ENCODE measurements around the gene RING1. TPM values are rescaled to one million over a fixed set of nuclear protein-coding genes. Genes with fewer than 3 reads are reported as not detected.
A peak's percentile ranks its signal among the peaks of the same experiment; 100 is the strongest.

Gene RING1
- total and polyA plus RNA-seq, 2 donors from 2014 or later: 47.2 to 48.6 TPM

- DNase-seq: peak in 1 of 5 donors; percentile 33
- H3K9ac ChIP-seq (ENCODE audit: low read length in 3 of 3): no peak overlapping the region
- H3K27ac ChIP-seq (ENCODE audit: low read depth in 2 of 2, low read length in 2 of 2): no peak overlapping the region
- H3K9me3 ChIP-seq (ENCODE audit: control insufficient read depth in 2 of 3, insufficient read depth in 1 of 3, low read length in 3 of 3): no peaks in the 10 kb centered on the region
- no peaks in the 10 kb centered on the region for H3K27me3 ChIP-seq (ENCODE audit: control insufficient read depth, insufficient read depth, low read length)
- peaks cover 0 to 19% (median 10%) of the 10 kb centered on the region in 3 donors for H3K4me1 ChIP-seq (ENCODE audit: control insufficient read depth in 2 of 3, insufficient read depth in 2 of 3, low read depth in 1 of 3, low read length in 3 of 3)
- TF ChIP-seq, protein P1, sequence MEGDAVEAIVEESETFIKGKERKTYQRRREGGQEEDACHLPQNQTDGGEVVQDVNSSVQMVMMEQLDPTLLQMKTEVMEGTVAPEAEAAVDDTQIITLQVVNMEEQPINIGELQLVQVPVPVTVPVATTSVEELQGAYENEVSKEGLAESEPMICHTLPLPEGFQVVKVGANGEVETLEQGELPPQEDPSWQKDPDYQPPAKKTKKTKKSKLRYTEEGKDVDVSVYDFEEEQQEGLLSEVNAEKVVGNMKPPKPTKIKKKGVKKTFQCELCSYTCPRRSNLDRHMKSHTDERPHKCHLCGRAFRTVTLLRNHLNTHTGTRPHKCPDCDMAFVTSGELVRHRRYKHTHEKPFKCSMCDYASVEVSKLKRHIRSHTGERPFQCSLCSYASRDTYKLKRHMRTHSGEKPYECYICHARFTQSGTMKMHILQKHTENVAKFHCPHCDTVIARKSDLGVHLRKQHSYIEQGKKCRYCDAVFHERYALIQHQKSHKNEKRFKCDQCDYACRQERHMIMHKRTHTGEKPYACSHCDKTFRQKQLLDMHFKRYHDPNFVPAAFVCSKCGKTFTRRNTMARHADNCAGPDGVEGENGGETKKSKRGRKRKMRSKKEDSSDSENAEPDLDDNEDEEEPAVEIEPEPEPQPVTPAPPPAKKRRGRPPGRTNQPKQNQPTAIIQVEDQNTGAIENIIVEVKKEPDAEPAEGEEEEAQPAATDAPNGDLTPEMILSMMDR (IDR thresholded peaks at IDR 0.05; ENCODE audit: borderline replicate concordance, extremely low read depth, insufficient read depth): no peak
- H3K36me3 ChIP-seq (ENCODE audit: control insufficient read depth in 2 of 3, insufficient read depth in 3 of 3, low read length in 3 of 3): peaks cover 0 to 18% (median 6%) of the 10 kb centered on the region in 3 donors
- intact Hi-C loops (cut with DNase I): no loop called here
- H3K4me3 ChIP-seq (ENCODE audit: low read length in 3 of 3): no peak overlapping the region
- FAIRE-seq: no peak
Measured at GRCh38 chr6:33211136-33211535, 2.8 kb downstream of the RING1 start.

GRCh38 chr6:33211666-33212422, 3.5 kb downstream of the RING1 start:
- TF ChIP-seq, protein P1 (IDR thresholded peaks at IDR 0.05; ENCODE audit: borderline replicate concordance, extremely low read depth, insufficient read depth): no peak
- Histone ChIP-seq H3K36me3 (ENCODE audit: control insufficient read depth in 2 of 3, insufficient read depth in 3 of 3, low read length in 3 of 3) (peaks cover 0 to 18% (median 6%) of the 10 kb centered on the region in 3 donors), H3K9ac (ENCODE audit: low read length in 3 of 3) (no peak overlapping the region), H3K4me3 (ENCODE audit: low read length in 3 of 3) (no peak overlapping the region), H3K4me1 (ENCODE audit: control insufficient read depth in 2 of 3, insufficient read depth in 2 of 3, low read depth in 1 of 3, low read length in 3 of 3) (peaks cover 0 to 16% (median 10%) of the 10 kb centered on the region in 3 donors), H3K27me3 (ENCODE audit: control insufficient read depth, insufficient read depth, low read length) (no peaks in the 10 kb centered on the region), H3K9me3 (ENCODE audit: control insufficient read depth in 2 of 3, insufficient read depth in 1 of 3, low read length in 3 of 3) (no peaks in the 10 kb centered on the region), H3K27ac (ENCODE audit: low read depth in 2 of 2, low read length in 2 of 2) (no peak overlapping the region)
- intact Hi-C loops (cut with DNase I): no loop called here
- DNase-seq (peak in 2 of 5 donors; percentile 41 to 71), FAIRE-seq (no peak)

- Histone ChIP-seq H3K27ac (ENCODE audit: low read depth in 2 of 2, low read length in 2 of 2) (no peak overlapping the region), H3K36me3 (ENCODE audit: control insufficient read depth in 2 of 3, insufficient read depth in 3 of 3, low read length in 3 of 3) (peaks cover 0 to 18% (median 6%) of the 10 kb centered on the region in 3 donors), H3K4me1 (ENCODE audit: control insufficient read depth in 2 of 3, insufficient read depth in 2 of 3, low read depth in 1 of 3, low read length in 3 of 3) (peaks cover 0 to 16% (median 4%) of the 10 kb centered on the region in 3 donors), H3K9me3 (ENCODE audit: control insufficient read depth in 2 of 3, insufficient read depth in 1 of 3, low read length in 3 of 3) (no peaks in the 10 kb centered on the region), H3K4me3 (ENCODE audit: low read length in 3 of 3) (peak overlapping the region; percentile 16 to 59 (median 48)), H3K27me3 (ENCODE audit: control insufficient read depth, insufficient read depth, low read length) (no peaks in the 10 kb centered on the region), H3K9ac (ENCODE audit: low read length in 3 of 3) (peak overlapping the region in 2 of 3 donors; percentile 41 to 71)
- intact Hi-C loops (cut with DNase I): no loop called here
- FAIRE-seq: no peak
- DNase-seq: no peak
- TF ChIP-seq, protein P1 (IDR thresholded peaks at IDR 0.05; ENCODE audit: borderline replicate concordance, extremely low read depth, insufficient read depth): no peak
Measured at GRCh38 chr6:33212857-33213165, 4.5 kb downstream of the RING1 start.
